GM21526 (cell line): ENCODE results near the gene GADD45GIP1.
"Not testable (repeated sequence)": the region's sequence is repeated elsewhere in the genome, so short reads cannot be mapped to it uniquely, and the experiment has no call there.

Source experiments
- ATAC-seq: cut with Tn5 transposase; IDR thresholded peaks from one replicate; pipeline ENCODE4 v1.9.1; 2021; ENCODE audit warnings: moderate library complexity; ENCODE audit not compliant: unreplicated experiment, low FRiP score

Gene GADD45GIP1

DNA sequence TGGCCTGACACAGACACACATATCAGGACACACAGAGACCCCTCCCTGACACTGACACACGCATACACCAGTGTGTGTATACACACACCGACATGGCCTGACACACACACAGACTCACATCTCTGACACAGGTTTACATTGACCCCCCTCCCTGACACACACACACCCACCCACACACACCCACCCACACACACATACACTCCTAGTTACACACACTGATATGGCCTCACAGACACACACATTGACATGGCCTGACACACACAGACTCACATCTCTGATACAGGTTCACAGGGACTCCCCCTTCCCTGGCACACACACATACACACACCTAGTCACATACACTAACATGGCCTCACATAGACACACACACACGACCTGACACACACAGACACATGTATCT, 33.8 kb upstream of the GADD45GIP1 start:
- no peak for ATAC-seq

DNA sequence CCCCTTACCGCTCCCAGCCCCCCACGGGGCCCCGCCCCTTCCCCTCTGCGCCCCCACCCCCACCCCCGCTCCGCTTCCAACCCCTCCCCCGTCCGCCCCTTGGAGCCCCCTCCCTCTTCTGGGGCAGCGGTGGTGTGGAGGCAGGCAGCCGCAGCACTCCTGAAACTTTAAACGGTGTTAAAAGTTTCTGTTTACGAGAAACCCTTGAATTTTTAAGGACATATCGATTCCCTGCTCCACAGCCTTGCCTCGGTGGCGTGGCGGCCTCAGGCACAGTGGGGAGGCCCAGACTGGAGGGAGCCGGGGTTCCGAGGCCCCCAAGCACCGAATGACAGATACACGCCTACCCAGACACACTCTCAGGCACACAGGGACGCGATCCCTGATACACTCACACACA, 33.4 kb upstream of the GADD45GIP1 start:
- ATAC-seq = no peak

GRCh38 chr19:12987781-12988180, 30.8 kb upstream of the GADD45GIP1 start:
- ATAC-seq = no peak

DNA sequence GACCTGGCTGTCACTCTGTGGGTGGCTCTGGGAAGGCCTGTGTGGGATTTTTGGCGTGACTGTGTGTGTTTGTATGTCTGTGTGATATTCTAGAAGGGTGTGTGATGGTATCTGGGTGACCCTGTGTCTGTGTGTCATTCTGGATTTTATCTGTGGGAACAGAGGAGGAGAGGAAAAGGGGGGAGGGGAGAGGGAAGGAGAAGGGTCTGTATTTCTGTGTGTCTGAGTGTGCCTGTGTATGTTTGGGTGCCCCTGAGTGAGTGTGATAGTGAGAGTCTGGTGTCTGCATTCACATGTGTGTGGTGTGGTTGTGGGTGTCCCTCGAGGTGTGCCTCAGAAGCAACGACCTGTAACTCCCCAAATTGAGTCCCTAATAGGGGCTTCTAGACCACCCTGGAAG, 30.2 kb upstream of the GADD45GIP1 start:
- no peak for ATAC-seq

DNA sequence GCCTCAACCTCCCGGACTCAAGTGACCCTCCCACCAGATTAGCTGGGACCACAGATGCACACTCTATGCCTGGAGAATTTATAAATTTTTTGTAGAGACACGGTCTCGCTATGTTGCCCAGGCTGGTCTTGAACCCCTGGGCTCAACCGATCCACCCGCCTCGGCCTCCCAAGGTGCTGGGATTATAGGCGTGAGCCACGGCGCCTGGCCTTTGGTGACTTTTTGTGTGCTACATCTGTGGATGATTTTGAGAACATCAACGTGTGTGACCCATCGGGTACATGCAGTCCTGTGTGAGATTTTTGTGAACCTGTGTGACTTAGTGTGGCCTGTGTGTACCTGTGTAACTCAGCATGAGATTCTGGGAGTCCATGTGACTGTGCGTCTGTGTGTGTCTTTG, 29.7 kb upstream of the GADD45GIP1 start:
- ATAC-seq = no peak

GRCh38 chr19:12985049-12985776, 28.2 kb upstream of the GADD45GIP1 start:
- no peak for ATAC-seq

DNA sequence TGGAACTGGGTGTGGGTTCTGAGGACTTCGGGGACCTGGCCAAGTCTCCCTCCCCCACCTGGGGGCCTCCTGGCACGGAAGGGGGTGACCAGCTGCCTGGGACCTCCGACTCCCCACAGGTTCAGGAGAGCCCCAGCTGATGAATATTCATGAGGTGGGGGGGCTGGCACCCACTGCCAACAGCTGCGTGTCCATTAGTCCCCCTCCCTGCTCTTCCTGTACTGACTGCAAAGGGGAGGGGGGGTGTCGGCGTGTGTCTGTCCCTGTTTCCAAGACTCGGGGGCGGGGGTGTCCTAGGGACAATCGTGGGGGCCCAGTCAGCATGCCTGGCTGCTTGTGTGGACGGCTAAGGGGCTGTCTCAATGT, 27.6 kb upstream of the GADD45GIP1 start:
- ATAC-seq = no peak

- ATAC-seq = no peak
Observed at GRCh38 chr19:12984143-12984627, 27.2 kb upstream of the GADD45GIP1 start.

- ATAC-seq = no peak
Observed at GRCh38 chr19:12983542-12984142, 26.6 kb upstream of the GADD45GIP1 start.

DNA sequence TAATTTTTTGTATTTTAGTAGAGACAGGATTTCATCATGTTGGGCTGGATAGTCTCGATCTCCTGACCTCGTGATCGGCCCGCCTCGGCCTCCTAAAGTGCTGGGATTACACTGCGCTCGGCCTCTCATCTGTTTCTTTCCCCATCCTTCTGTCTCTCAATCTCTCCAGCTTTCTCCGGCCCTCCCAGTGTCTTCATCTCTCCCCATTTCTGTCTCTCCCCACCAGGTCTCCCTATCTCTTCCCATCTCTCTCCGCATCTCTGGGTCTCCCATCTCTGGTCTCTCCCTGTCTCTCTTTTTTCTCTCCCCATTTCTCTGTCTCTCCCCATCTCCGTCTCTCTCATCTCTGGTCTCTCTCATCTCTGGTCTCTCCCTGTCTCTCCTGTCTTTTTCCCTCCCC, 26.1 kb upstream of the GADD45GIP1 start:
- no peak for ATAC-seq

DNA sequence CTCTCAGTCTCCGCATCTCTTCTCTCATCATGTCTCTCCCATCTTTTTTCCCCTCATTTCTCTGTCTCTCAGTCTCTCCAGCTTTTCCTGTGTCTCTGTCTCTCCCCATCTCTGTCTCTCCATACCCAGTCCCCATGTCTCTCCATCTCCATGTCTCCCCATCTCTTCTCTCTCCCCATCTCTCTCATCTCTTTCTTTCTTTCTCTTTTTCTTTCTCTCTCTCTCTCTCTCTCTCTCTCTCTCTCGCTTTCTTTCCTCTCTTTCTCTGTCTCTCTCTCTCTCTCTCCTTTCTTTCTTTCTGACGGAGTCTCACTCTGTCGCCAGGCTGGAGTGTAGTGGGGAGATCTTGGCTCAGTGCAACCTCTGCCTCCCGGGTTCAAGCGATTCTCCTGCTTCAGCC, 25.6 kb upstream of the GADD45GIP1 start:
- no peak for ATAC-seq

- no peak for ATAC-seq
Observed at GRCh38 chr19:12979974-12980373, 23.0 kb upstream of the GADD45GIP1 start.

DNA sequence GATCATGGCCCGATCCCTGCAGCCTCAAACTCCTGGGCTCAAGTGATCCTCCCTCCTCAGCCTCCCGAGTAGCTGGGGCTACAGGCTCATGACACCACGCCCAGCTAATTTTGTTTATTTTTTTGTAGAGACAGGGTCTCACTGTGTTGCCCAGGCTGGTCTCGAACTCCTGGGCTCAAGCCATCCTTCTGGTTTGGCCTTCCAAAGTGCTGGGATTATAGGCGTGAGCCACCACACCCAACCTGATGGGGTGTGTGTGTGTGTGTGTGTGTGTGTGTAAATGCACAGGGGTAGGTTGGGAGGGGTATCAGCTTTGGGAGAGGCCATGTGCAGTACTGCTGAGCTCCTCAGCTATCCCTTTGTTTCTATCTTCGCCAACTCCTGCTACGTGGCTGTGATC, 19.1 kb upstream of the GADD45GIP1 start:
- not testable (repeated sequence) for ATAC-seq

GRCh38 chr19:12975221-12975741, 18.3 kb upstream of the GADD45GIP1 start:
- no peak for ATAC-seq

- ATAC-seq = no peak
Observed at GRCh38 chr19:12974301-12975220, 17.5 kb upstream of the GADD45GIP1 start.

GRCh38 chr19:12973236-12973635, 16.2 kb upstream of the GADD45GIP1 start:
- ATAC-seq = no peak

- no peak for ATAC-seq
Observed at GRCh38 chr19:12970070-12970820, 13.2 kb upstream of the GADD45GIP1 start.

DNA sequence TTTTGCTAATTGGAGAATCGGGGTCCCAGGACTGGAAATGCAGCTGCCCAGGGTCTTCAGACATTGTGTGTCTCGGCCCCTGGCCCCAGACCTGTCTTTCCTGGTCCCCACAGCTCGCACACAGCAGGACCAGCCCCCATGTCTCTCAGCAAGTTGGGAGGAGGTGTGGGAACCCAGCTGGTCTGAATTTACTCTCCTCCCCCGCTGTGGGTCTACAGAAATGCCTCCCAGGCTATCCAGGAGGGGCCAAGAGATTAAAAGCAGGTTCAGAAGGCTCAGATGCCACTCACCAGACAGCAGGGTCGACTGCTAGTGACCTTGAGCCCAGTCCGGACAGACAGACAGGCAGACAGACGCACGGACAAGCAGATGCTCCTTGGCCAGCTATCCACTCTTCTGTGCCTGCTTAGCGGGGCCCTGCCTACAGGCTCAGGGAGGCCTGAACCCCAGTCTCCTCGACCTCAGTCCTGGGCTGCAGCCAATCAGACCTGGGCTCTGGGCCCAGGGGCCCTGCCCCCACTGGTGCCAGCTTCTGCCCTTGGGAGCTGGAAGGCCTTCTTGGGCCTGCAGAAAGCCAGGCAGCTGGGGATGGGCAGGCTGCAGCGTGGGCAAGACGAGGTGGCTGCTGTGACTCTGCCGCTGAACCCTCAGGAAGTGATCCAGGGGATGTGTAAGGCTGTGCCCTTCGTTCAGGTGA, 12.4 kb upstream of the GADD45GIP1 start, which contains the start of gene DAND5:
Gene DAND5 (plus strand): TSS at position 285 of the 697 bp plus-strand sequence. CDS start 85 bp downstream, at position 370.
- ATAC-seq = no peak

GRCh38 chr19:12967907-12968306, 10.9 kb upstream of the GADD45GIP1 start:
- no peak for ATAC-seq

DNA sequence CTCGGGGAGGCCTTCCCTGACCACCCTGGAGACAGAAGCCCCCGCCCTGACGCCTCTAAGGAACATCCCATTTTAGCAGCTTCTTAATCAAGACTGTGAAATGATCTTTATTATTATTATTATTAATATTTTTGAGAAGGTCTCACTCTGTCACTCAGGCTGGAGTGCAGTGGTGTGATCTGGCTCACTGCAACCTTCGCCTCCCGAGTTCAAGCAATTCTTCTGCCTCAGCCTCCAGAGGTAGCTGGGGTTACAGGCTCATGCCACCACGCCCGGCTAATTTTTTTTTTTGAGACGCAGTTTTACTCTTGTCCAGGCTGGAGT, 8.8 kb upstream of the GADD45GIP1 start:
- ATAC-seq = no peak
